BLaER1 (cell line): Measurements from ENCODE around the gene REEP1.

ENCODE experiments used
- H3K27ac ChIP-seq: shearing (Covaris generic); formaldehyde crosslinking; 2 replicates; pipeline ENCODE4 v1.8.1; 2022
- H3K27me3 ChIP-seq: shearing (Covaris generic); formaldehyde crosslinking; 2 replicates; pipeline ENCODE4 v1.8.1; 2022
- H3K36me3 ChIP-seq: shearing (Covaris generic); formaldehyde crosslinking; 2 replicates; pipeline ENCODE4 v1.8.1; 2022
- H3K4me1 ChIP-seq: shearing (Covaris generic); formaldehyde crosslinking; 2 replicates; pipeline ENCODE4 v1.8.1; 2022
- H3K4me2 ChIP-seq: shearing (Covaris generic); formaldehyde crosslinking; 2 replicates; pipeline ENCODE4 v1.8.1; 2022
- H3K4me3 ChIP-seq: shearing (Covaris generic); formaldehyde crosslinking; 2 replicates; pipeline ENCODE4 v1.8.1; 2022
- H3K9ac ChIP-seq: shearing (Covaris generic); formaldehyde crosslinking; 2 replicates; pipeline ENCODE4 v1.8.1; 2022
- H3K9me3 ChIP-seq: shearing (Covaris generic); formaldehyde crosslinking; 2 replicates; pipeline ENCODE4 v1.8.1; 2022
- H4K20me1 ChIP-seq: shearing (Covaris generic); formaldehyde crosslinking; 2 replicates; pipeline ENCODE4 v1.8.1; 2022
- Cebpa-rat ChIP-seq: shearing (Covaris generic); IDR thresholded peaks from 2 replicates; pipeline ENCODE4 v1.8.1; 2022

Gene REEP1

GRCh38 chr2:86285981-86286380, 51.4 kb downstream of the REEP1 start:
- H3K27me3 ChIP-seq, result no peaks in the 10 kb centered on the region
- H3K4me2 ChIP-seq, result no peak overlapping the region
- H3K9ac ChIP-seq, result no peak overlapping the region
- H3K36me3 ChIP-seq, result no peaks in the 10 kb centered on the region
- no peak overlapping the region for H3K27ac ChIP-seq
- no peaks in the 10 kb centered on the region for H4K20me1 ChIP-seq
- H3K9me3 ChIP-seq, result no peaks in the 10 kb centered on the region
- no peaks in the 10 kb centered on the region for H3K4me1 ChIP-seq
- TF ChIP-seq Cebpa-rat, result no peak
- H3K4me3 ChIP-seq, result no peak overlapping the region

DNA sequence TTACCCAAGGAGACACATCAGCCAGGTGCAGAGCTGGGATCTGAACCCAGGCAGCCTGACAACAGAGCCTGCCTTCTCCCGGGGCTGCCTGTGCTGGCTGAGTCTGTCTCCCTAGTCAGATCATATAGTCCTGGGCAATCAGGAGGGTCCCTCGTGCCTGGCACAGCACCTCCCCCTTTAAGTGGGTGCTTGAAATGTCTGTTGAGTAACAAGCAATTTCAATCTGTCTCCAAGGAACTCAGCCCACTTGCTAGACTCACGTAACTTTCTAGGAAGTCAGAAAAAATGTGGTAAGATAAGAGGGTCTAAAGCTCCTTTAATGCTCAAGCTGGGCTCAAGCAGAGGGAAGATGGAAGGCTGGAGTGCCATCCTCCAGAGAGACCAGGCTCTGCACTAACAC, 51.9 kb downstream of the REEP1 start:
- Histone ChIP-seq H3K9ac (no peak overlapping the region), H3K27ac (no peak overlapping the region), H3K4me1 (no peaks in the 10 kb centered on the region), H3K4me3 (no peak overlapping the region), H3K4me2 (no peak overlapping the region), H3K9me3 (no peaks in the 10 kb centered on the region), H3K36me3 (no peaks in the 10 kb centered on the region), H4K20me1 (no peaks in the 10 kb centered on the region), H3K27me3 (no peaks in the 10 kb centered on the region)
- TF ChIP-seq Cebpa-rat, result no peak

- Histone ChIP-seq H4K20me1 (no peaks in the 10 kb centered on the region), H3K27ac (no peak overlapping the region), H3K4me3 (no peak overlapping the region), H3K4me1 (no peaks in the 10 kb centered on the region), H3K9me3 (no peaks in the 10 kb centered on the region), H3K9ac (no peak overlapping the region), H3K4me2 (no peak overlapping the region), H3K27me3 (no peaks in the 10 kb centered on the region), H3K36me3 (no peaks in the 10 kb centered on the region)
- no peak for TF ChIP-seq Cebpa-rat
Observed at GRCh38 chr2:86284987-86285386, 52.4 kb downstream of the REEP1 start.

GRCh38 chr2:86284401-86284841, 53.0 kb downstream of the REEP1 start:
- no peak overlapping the region for H3K27ac ChIP-seq
- H3K4me1 ChIP-seq, result no peaks in the 10 kb centered on the region
- no peak for TF ChIP-seq Cebpa-rat
- no peaks in the 10 kb centered on the region for H4K20me1 ChIP-seq
- no peaks in the 10 kb centered on the region for H3K27me3 ChIP-seq
- H3K4me3 ChIP-seq, result no peak overlapping the region
- H3K9ac ChIP-seq, result no peak overlapping the region
- H3K4me2 ChIP-seq, result no peak overlapping the region
- no peaks in the 10 kb centered on the region for H3K9me3 ChIP-seq
- no peaks in the 10 kb centered on the region for H3K36me3 ChIP-seq

DNA sequence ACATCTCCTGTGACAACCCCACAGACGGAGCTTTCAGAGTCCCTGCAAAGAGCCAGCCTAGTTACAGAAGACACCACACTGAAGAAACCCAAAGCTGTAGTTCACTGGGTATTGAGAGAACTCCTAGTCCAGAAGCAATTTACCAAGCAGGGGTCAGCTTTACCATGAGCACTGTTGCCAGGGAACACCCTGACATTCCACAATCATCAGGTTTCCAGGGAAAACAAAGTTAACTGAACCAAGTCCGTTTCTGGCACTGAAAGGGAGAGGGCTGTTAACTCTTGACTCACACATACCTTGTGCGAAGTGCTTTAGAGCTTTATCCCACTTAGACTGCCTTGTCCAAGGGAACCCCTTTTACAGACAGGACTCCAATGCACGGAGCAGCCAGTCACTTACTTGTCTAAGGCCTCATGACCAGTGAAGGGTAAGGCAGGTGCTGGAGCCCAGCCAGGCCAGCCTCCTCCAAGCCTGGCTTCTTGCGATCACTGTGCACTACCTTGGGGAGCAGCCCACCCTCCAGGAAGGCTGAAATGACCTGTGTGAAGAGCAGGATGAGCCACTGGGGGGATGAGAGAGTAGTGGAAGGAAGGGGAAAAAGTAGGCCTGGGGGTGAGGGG, 53.9 kb downstream of the REEP1 start:
- no peak overlapping the region for H3K4me2 ChIP-seq
- H3K9me3 ChIP-seq, result no peaks in the 10 kb centered on the region
- H3K4me3 ChIP-seq, result no peak overlapping the region
- H3K27me3 ChIP-seq, result no peaks in the 10 kb centered on the region
- H4K20me1 ChIP-seq, result no peaks in the 10 kb centered on the region
- no peak overlapping the region for H3K27ac ChIP-seq
- no peaks in the 10 kb centered on the region for H3K4me1 ChIP-seq
- H3K9ac ChIP-seq, result no peak overlapping the region
- TF ChIP-seq Cebpa-rat, result no peak
- no peaks in the 10 kb centered on the region for H3K36me3 ChIP-seq

GRCh38 chr2:86281066-86281700, 56.2 kb downstream of the REEP1 start:
- H3K4me3 ChIP-seq, result no peak overlapping the region
- no peak overlapping the region for H3K4me2 ChIP-seq
- no peaks in the 10 kb centered on the region for H3K4me1 ChIP-seq
- H3K27me3 ChIP-seq, result no peaks in the 10 kb centered on the region
- no peaks in the 10 kb centered on the region for H3K9me3 ChIP-seq
- no peak overlapping the region for H3K27ac ChIP-seq
- H3K36me3 ChIP-seq, result no peaks in the 10 kb centered on the region
- H3K9ac ChIP-seq, result no peak overlapping the region
- no peak for TF ChIP-seq Cebpa-rat
- no peaks in the 10 kb centered on the region for H4K20me1 ChIP-seq

- TF ChIP-seq Cebpa-rat, result no peak
- Histone ChIP-seq H3K4me2 (no peak overlapping the region), H3K9ac (no peak overlapping the region), H3K27me3 (no peaks in the 10 kb centered on the region), H3K4me3 (no peak overlapping the region), H3K27ac (no peak overlapping the region), H3K36me3 (no peaks in the 10 kb centered on the region), H3K4me1 (no peaks in the 10 kb centered on the region), H3K9me3 (no peaks in the 10 kb centered on the region), H4K20me1 (no peaks in the 10 kb centered on the region)
Observed at GRCh38 chr2:86280191-86280667, 57.2 kb downstream of the REEP1 start.

DNA sequence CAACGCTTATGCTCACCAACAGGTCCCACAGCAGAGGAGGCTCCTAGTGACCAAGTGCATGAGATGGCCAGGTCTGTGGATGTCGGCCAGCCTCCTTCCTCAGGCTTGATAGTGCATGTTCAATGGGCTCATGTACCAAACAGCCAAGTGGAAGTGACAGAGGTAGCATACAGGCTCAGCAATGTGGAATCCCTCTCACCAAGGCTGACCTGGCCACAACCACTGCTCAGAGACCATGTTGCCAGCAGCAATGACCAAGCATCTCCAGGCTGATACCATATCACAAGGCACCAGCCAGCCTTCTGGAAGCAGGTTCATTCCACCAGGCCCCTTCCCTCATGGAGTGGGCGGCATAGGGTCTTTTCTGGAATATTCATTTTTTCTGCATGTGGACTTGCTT, 61.5 kb downstream of the REEP1 start:
- Histone ChIP-seq H4K20me1 (no peaks in the 10 kb centered on the region), H3K4me2 (no peak overlapping the region), H3K4me3 (no peak overlapping the region), H3K36me3 (no peaks in the 10 kb centered on the region), H3K27me3 (no peaks in the 10 kb centered on the region), H3K27ac (no peak overlapping the region), H3K4me1 (no peaks in the 10 kb centered on the region), H3K9ac (no peak overlapping the region), H3K9me3 (peaks cover 21% of the 10 kb centered on the region)
- TF ChIP-seq Cebpa-rat, result no peak

DNA sequence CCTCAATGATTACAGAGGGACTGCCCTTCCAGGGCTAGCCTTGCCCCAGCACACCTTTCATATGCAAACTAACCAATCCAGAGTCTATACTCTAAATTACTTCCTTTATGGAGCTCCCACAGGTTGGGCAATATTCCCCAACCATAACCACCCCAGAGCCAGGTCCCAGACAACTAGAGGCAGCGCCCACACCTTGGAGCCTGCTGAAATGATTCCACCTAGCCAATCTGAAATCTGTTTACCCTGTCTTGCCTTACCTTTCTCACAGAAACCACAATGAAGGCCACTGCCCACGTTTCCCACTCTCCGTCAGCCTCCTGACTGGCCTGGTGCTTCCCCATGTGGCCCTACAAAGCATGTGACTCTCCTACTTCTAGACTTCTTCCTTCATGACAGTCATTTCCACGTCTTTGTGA, 62.0 kb downstream of the REEP1 start:
- no peak for TF ChIP-seq Cebpa-rat
- H3K27ac ChIP-seq, result no peak overlapping the region
- H3K9ac ChIP-seq, result no peak overlapping the region

DNA sequence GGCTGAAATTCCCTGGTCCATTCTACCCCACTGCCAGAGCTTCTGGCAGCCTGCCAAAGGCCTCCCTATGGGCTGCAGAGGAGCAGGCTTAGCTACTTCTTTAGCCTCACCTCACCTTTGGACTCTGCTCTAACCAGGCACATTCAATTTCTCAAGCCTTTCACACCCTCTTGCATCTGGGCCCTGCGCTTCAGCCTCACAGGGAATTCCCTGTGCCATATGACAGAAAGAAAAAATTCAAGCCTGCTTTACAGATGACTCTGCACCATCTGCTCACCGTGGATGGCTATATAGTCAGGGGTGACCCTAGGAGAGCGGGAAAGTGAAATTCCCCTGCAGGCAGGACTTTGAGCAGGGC, 62.5 kb downstream of the REEP1 start:
- no peak for TF ChIP-seq Cebpa-rat
- no peak overlapping the region for H3K27ac ChIP-seq
- no peaks in the 10 kb centered on the region for H3K27me3 ChIP-seq
- H3K36me3 ChIP-seq, result no peaks in the 10 kb centered on the region
- no peak overlapping the region for H3K4me3 ChIP-seq
- peaks cover 32% of the 10 kb centered on the region for H3K9me3 ChIP-seq
- no peaks in the 10 kb centered on the region for H4K20me1 ChIP-seq
- no peaks in the 10 kb centered on the region for H3K4me1 ChIP-seq
- H3K4me2 ChIP-seq, result no peak overlapping the region
- no peak overlapping the region for H3K9ac ChIP-seq

More for the DNA sequence above, 62.0 kb downstream of the REEP1 start:
- Histone ChIP-seq H3K4me3 (no peak overlapping the region), H3K9me3 (peaks cover 27% of the 10 kb centered on the region), H3K4me2 (no peak overlapping the region), H4K20me1 (no peaks in the 10 kb centered on the region), H3K4me1 (no peaks in the 10 kb centered on the region), H3K27me3 (no peaks in the 10 kb centered on the region), H3K36me3 (no peaks in the 10 kb centered on the region)
